ENCODE results near the gene KRTAP10-1. TPM values are rescaled to one million over a fixed set of nuclear protein-coding genes. Genes with fewer than 3 reads are reported as not detected.
A peak's percentile ranks its signal among the peaks of the same experiment; 100 is the strongest.

KRTAP10-1 gene
- total and polyA plus RNA-seq, 2 of the 13 experiments (the other 11 are each of a cell fraction or from before 2014, with no cell fraction given), result not detected

GRCh38 chr21:44505673-44506278 lies 34.2 kb downstream of the KRTAP10-1 start (continued):
- no peak for TF ChIP-seq AFF4 (CRISPR knock-in tag; IDR thresholded peaks at IDR 0.05)
- TF ChIP-seq ZNF670 (CRISPR knock-in tag; IDR thresholded peaks at IDR 0.05; ENCODE audit: borderline replicate concordance), result peak; percentile 79; the same call in 1 of the 2 replicates
- TF ChIP-seq, protein P1, sequence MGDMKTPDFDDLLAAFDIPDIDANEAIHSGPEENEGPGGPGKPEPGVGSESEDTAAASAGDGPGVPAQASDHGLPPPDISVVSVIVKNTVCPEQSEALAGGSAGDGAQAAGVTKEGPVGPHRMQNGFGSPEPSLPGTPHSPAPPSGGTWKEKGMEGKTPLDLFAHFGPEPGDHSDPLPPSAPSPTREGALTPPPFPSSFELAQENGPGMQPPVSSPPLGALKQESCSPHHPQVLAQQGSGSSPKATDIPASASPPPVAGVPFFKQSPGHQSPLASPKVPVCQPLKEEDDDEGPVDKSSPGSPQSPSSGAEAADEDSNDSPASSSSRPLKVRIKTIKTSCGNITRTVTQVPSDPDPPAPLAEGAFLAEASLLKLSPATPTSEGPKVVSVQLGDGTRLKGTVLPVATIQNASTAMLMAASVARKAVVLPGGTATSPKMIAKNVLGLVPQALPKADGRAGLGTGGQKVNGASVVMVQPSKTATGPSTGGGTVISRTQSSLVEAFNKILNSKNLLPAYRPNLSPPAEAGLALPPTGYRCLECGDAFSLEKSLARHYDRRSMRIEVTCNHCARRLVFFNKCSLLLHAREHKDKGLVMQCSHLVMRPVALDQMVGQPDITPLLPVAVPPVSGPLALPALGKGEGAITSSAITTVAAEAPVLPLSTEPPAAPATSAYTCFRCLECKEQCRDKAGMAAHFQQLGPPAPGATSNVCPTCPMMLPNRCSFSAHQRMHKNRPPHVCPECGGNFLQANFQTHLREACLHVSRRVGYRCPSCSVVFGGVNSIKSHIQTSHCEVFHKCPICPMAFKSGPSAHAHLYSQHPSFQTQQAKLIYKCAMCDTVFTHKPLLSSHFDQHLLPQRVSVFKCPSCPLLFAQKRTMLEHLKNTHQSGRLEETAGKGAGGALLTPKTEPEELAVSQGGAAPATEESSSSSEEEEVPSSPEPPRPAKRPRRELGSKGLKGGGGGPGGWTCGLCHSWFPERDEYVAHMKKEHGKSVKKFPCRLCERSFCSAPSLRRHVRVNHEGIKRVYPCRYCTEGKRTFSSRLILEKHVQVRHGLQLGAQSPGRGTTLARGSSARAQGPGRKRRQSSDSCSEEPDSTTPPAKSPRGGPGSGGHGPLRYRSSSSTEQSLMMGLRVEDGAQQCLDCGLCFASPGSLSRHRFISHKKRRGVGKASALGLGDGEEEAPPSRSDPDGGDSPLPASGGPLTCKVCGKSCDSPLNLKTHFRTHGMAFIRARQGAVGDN (CRISPR knock-in tag; IDR thresholded peaks at IDR 0.05), result no peak
- no peak for TF ChIP-seq TCF12 (IDR thresholded peaks at IDR 0.05)
- no peak for TF ChIP-seq TCF12 (CRISPR knock-in tag; IDR thresholded peaks at IDR 0.05)
- TF ChIP-seq HNRNPLL (IDR thresholded peaks at IDR 0.05; ENCODE audit: low read depth, low read length, poor library complexity, severe bottlenecking), result no peak
- peak; percentile 43; the same call in 1 of the 2 replicates for TF ChIP-seq SIX1 (CRISPR knock-in tag; IDR thresholded peaks at IDR 0.05; ENCODE audit: borderline replicate concordance)
- TF ChIP-seq, protein P2, sequence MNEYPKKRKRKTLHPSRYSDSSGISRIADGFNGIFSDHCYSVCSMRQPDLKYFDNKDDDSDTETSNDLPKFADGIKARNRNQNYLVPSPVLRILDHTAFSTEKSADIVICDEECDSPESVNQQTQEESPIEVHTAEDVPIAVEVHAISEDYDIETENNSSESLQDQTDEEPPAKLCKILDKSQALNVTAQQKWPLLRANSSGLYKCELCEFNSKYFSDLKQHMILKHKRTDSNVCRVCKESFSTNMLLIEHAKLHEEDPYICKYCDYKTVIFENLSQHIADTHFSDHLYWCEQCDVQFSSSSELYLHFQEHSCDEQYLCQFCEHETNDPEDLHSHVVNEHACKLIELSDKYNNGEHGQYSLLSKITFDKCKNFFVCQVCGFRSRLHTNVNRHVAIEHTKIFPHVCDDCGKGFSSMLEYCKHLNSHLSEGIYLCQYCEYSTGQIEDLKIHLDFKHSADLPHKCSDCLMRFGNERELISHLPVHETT (CRISPR knock-in tag; conservative IDR thresholded peaks at IDR 0.05), result no peak
- TF ChIP-seq ARNT (IDR thresholded peaks at IDR 0.05), result no peak
- TF ChIP-seq ZNF331 (CRISPR knock-in tag; IDR thresholded peaks at IDR 0.05), result peak; percentile 74
- no peak for TF ChIP-seq RELA (CRISPR knock-in tag; IDR thresholded peaks at IDR 0.05)
- TF ChIP-seq ZNF777 (CRISPR knock-in tag; IDR thresholded peaks at IDR 0.05), result no peak
- no peak; the same call in 1 of the 2 replicates for TF ChIP-seq CBX5 (CRISPR knock-in tag; IDR thresholded peaks at IDR 0.05; ENCODE audit: borderline replicate concordance)
- peak; percentile 24; the same call in 1 of the 2 replicates for TF ChIP-seq ZNF556 (CRISPR knock-in tag; IDR thresholded peaks at IDR 0.05; ENCODE audit: borderline replicate concordance)
- TF ChIP-seq KDM5A (IDR thresholded peaks at IDR 0.05; ENCODE audit: borderline replicate concordance, low read length), result no peak
- TF ChIP-seq PBX2 (CRISPR knock-in tag; IDR thresholded peaks at IDR 0.05), result peak; percentile 64; the same call in 1 of the 2 replicates
- TF ChIP-seq FOXC1 (CRISPR knock-in tag; IDR thresholded peaks at IDR 0.05; ENCODE audit: borderline replicate concordance), result no peak
- TF ChIP-seq NFIC (IDR thresholded peaks at IDR 0.05; ENCODE audit: low read length), result no peak
- TF ChIP-seq THAP7 (CRISPR knock-in tag; IDR thresholded peaks at IDR 0.05), result no peak

Data from HepG2 (cell line).